ENCODE data around the gene BCL2L2. TPM values are rescaled to one million over a fixed set of nuclear protein-coding genes. Genes with fewer than 3 reads are reported as not detected.

The BCL2L2 gene
- total RNA-seq, 1 experiment from 2014 or later: 20.3 TPM

DNA sequence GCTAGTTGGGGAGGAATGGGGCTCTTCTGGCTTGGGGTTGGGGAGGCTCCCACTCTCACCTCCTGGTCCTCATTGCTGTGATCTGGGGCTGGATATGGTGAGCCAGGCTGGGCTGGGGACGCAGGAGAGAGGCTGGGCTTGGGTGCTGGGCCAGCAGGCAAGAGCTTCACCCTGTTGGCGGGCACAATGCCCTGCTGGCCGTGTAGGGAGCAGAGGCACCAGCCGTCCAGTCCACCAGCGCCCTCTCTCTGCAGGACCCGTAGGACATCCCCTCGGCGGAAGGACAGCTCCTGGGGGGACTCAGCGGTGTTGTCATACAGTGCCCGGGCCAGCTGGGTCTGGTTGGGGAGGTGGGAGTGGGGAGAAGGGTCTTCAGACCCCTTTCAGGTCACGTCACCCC lies 53.9 kb downstream of the BCL2L2 start:
- Histone ChIP-seq H3K27me3 (ENCODE audit: insufficient read depth, low read depth) (peaks cover 74% of the 10 kb centered on the region), H3K9me2 (ENCODE audit: insufficient read depth) (no peaks in the 10 kb centered on the region), H4K20me1 (ENCODE audit: insufficient read depth) (no peaks in the 10 kb centered on the region), H3K9me3 (ENCODE audit: insufficient read depth, low read depth) (no peaks in the 10 kb centered on the region), H3K4me2 (no peak overlapping the region), H3F3A (ENCODE audit: insufficient read depth, low read depth) (no peaks in the 10 kb centered on the region), H3K4me3 (no peak overlapping the region), H3K36me3 (ENCODE audit: low read depth) (no peaks in the 10 kb centered on the region), H2AFZ (no peak overlapping the region), H3K27ac (no peak overlapping the region), H3K79me2 (ENCODE audit: low read depth) (no peaks in the 10 kb centered on the region), H3K4me1 (replicated peaks; ENCODE audit: insufficient read depth) (no peaks in the 10 kb centered on the region)
- ChIA-PET CTCF (no interaction called here), POLR2A (ENCODE audit: unreplicated experiment) (no interaction called here)
- no peak for TF ChIP-seq CTCF (conservative IDR thresholded peaks at IDR 0.05)
- TF ChIP-seq EZH2 (IDR thresholded peaks at IDR 0.05; ENCODE audit: low read depth): no peak
- no TSS peak for BruUV-seq (replicated peaks)
- no peak for DNase-seq
- intact Hi-C loops (cut with micrococcal nuclease; ENCODE audit: unreplicated experiment): no loop called here

DNA sequence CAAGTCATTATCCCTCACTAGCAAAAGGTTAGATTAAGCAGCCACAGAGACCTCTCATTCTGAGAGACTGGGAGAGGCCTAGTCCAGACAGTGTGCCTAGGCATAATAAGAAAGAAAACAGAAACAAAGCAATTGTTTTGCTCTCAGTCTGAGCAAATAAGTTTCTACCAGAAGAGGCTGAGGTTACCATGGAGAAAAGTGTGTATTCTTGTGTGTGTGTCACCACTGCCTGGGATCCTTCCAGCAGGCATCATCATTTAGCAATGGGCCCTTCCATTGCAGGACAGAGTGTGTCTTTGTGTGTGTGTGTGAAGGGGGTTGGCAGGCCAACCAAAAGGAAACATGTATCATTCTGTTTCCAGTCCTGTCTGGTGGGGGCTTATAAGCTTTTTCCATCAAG lies 54.7 kb downstream of the BCL2L2 start:
- ChIA-PET CTCF (no interaction called here), POLR2A (ENCODE audit: unreplicated experiment) (no interaction called here)
- no TSS peak for BruUV-seq (replicated peaks)
- Histone ChIP-seq H3K9me2 (ENCODE audit: insufficient read depth) (no peaks in the 10 kb centered on the region), H3K36me3 (ENCODE audit: low read depth) (no peaks in the 10 kb centered on the region), H3K4me2 (no peak overlapping the region), H3K79me2 (ENCODE audit: low read depth) (no peaks in the 10 kb centered on the region), H3K27me3 (ENCODE audit: insufficient read depth, low read depth) (peaks cover 66% of the 10 kb centered on the region), H3K9me3 (ENCODE audit: insufficient read depth, low read depth) (no peaks in the 10 kb centered on the region), H3F3A (ENCODE audit: insufficient read depth, low read depth) (no peaks in the 10 kb centered on the region), H3K4me1 (replicated peaks; ENCODE audit: insufficient read depth) (no peaks in the 10 kb centered on the region), H3K4me3 (no peak overlapping the region), H2AFZ (no peak overlapping the region), H4K20me1 (ENCODE audit: insufficient read depth) (no peaks in the 10 kb centered on the region), H3K27ac (no peak overlapping the region)
- DNase-seq: no peak
- intact Hi-C loops (cut with micrococcal nuclease; ENCODE audit: unreplicated experiment): no loop called here
- TF ChIP-seq EZH2 (IDR thresholded peaks at IDR 0.05; ENCODE audit: low read depth): no peak

Other genes starting within 250 kb of the BCL2L2 start
- gene CDH24, start 249.3 kb upstream of the BCL2L2 start, total RNA-seq (2021): 16.4 and 18.8 TPM in 2 replicates
- gene ACIN1, start 211.7 kb upstream of the BCL2L2 start, total RNA-seq (2021): 113 and 171 TPM in 2 replicates
- gene C14orf119, start 211.3 kb upstream of the BCL2L2 start, total RNA-seq (2021): 26.8 and 46.5 TPM in 2 replicates
- not detected in 2 replicates for gene CIROP, start 201.8 kb upstream of the BCL2L2 start, total RNA-seq (2021)
- not detected in 2 replicates for gene CEBPE, start 187.6 kb upstream of the BCL2L2 start, total RNA-seq (2021)
- 2.0 and 3.6 TPM in 2 replicates for gene SLC7A8, start 123.2 kb upstream of the BCL2L2 start, total RNA-seq (2021)
- gene RNF212B, start 68.9 kb upstream of the BCL2L2 start, total RNA-seq (2021): not detected in 2 replicates
- 14.0 TPM in 2 replicates for gene HOMEZ, start 20.7 kb upstream of the BCL2L2 start, total RNA-seq (2021)
- gene PPP1R3E, start 4.0 kb upstream of the BCL2L2 start, total RNA-seq (2021): 8.1 and 9.5 TPM in 2 replicates
- gene PABPN1, start 14.6 kb downstream of the BCL2L2 start, total RNA-seq (2021): 107 and 142 TPM in 2 replicates
- not detected in 2 replicates for gene SLC22A17, start 46.1 kb downstream of the BCL2L2 start, total RNA-seq (2021)
- gene EFS, start 58.3 kb downstream of the BCL2L2 start, total RNA-seq (2021): not detected in 2 replicates
- not detected in 2 replicates for gene IL25, start 66.0 kb downstream of the BCL2L2 start, total RNA-seq (2021)
- gene CMTM5, start 70.2 kb downstream of the BCL2L2 start, total RNA-seq (2021): not detected in 2 replicates
- gene MYH6, start 101.4 kb downstream of the BCL2L2 start, total RNA-seq (2021): not detected in 2 replicates
- not detected in 2 replicates for gene MYH7, start 128.8 kb downstream of the BCL2L2 start, total RNA-seq (2021)
- gene NGDN, start 162.9 kb downstream of the BCL2L2 start, total RNA-seq (2021): 23.1 and 27.6 TPM in 2 replicates
- 3.7 and 5.3 TPM in 2 replicates for gene ZFHX2, start 244.9 kb downstream of the BCL2L2 start, total RNA-seq (2021)
- gene THTPA, start 249.4 kb downstream of the BCL2L2 start, total RNA-seq (2021): 3.4 and 4.1 TPM in 2 replicates

All from PC-9 (cell line).